Measurements from ENCODE around the gene DICER1. TPM values are rescaled to one million over a fixed set of nuclear protein-coding genes. Genes with fewer than 3 reads are reported as not detected.

The DICER1 gene
- polyA plus RNA-seq, 3 donors: 26.5 to 38.4 (median 34.7) TPM

GRCh38 chr14:95078867-95079266, 78.5 kb downstream of the DICER1 start:
- H3K36me3 ChIP-seq (replicated peaks in 1 of 2; ENCODE audit: control insufficient read depth in 1 of 2, insufficient read depth in 2 of 2, low read length in 2 of 2): no peaks in the 10 kb centered on the region
- H3K9me3 ChIP-seq (replicated peaks in 1 of 2; ENCODE audit: control insufficient read depth in 1 of 2, insufficient read depth in 1 of 2, low read length in 2 of 2): peaks cover 0 to 3% of the 10 kb centered on the region in 2 donors
- H3K4me1 Mint-ChIP-seq: no peaks in the 10 kb centered on the region
- intact Hi-C loops (cut with micrococcal nuclease): no loop called here
- H3K4me1 ChIP-seq (ENCODE audit: control insufficient read depth in 1 of 2, insufficient read depth in 2 of 2, low read length in 2 of 2): no peaks in the 10 kb centered on the region
- no peak for DNase-seq
- peaks cover 4 to 9% (median 8%) of the 10 kb centered on the region in 3 donors for H3K27me3 Mint-ChIP-seq (ENCODE audit: low read depth in 3 of 3)
- no peaks in the 10 kb centered on the region for H3K79me2 ChIP-seq (ENCODE audit: insufficient read depth, low read length)
- peaks cover 2% of the 10 kb centered on the region for H4K20me1 ChIP-seq (ENCODE audit: insufficient read depth, low read length)
- peaks cover 6 to 28% (median 15%) of the 10 kb centered on the region in 7 donors for H3K9me3 Mint-ChIP-seq
- H3K4me3 ChIP-seq (replicated peaks in 1 of 3; ENCODE audit: low read depth in 2 of 3, low read length in 3 of 3): no peak overlapping the region
- no peak overlapping the region for H3K27ac ChIP-seq (ENCODE audit: low read depth in 1 of 2, low read length in 2 of 2)
- H3K4me3 Mint-ChIP-seq: no peak overlapping the region
- H3K4me2 ChIP-seq (replicated peaks; ENCODE audit: extremely low read depth, low read length, poor library complexity, severe bottlenecking): no peak overlapping the region
- whole genome bisulfite sequencing (ENCODE audit: insufficient coverage): 71% methylated on average over 3 of the region's 3 CpGs
- no peak for TF ChIP-seq CTCF (IDR thresholded peaks at IDR 0.05)
- H3K9ac ChIP-seq (ENCODE audit: insufficient read depth, low read length, poor library complexity, severe bottlenecking): no peak overlapping the region
- no peaks in the 10 kb centered on the region for H3K36me3 Mint-ChIP-seq
- no peaks in the 10 kb centered on the region for H3K27me3 ChIP-seq (ENCODE audit: control insufficient read depth in 2 of 2, insufficient read depth in 2 of 2, low read length in 2 of 2)
- no peak overlapping the region for H3K27ac Mint-ChIP-seq
- H2AFZ ChIP-seq (ENCODE audit: insufficient read depth, low read depth, low read length, poor library complexity, severe bottlenecking): no peak overlapping the region

- no peak overlapping the region for H3K4me2 ChIP-seq (replicated peaks; ENCODE audit: extremely low read depth, low read length, poor library complexity, severe bottlenecking)
- H2AFZ ChIP-seq (ENCODE audit: insufficient read depth, low read depth, low read length, poor library complexity, severe bottlenecking): no peak overlapping the region
- no peaks in the 10 kb centered on the region for H3K36me3 ChIP-seq (replicated peaks in 1 of 2; ENCODE audit: control insufficient read depth in 1 of 2, insufficient read depth in 2 of 2, low read length in 2 of 2)
- no peak overlapping the region for H3K27ac Mint-ChIP-seq
- H3K79me2 ChIP-seq (ENCODE audit: insufficient read depth, low read length): no peaks in the 10 kb centered on the region
- no peaks in the 10 kb centered on the region for H3K4me1 Mint-ChIP-seq
- WGBS (ENCODE audit: insufficient coverage): 93% methylated on average over 6 of the region's 7 CpGs
- TF ChIP-seq CTCF (IDR thresholded peaks at IDR 0.05): no peak
- no peak for DNase-seq
- no peak overlapping the region for H3K4me3 ChIP-seq (replicated peaks in 1 of 3; ENCODE audit: low read depth in 2 of 3, low read length in 3 of 3)
- intact Hi-C loops (cut with micrococcal nuclease): no loop called here
- H3K9me3 Mint-ChIP-seq: peaks cover 6 to 26% (median 16%) of the 10 kb centered on the region in 7 donors
- no peaks in the 10 kb centered on the region for H4K20me1 ChIP-seq (ENCODE audit: insufficient read depth, low read length)
- H3K27ac ChIP-seq (ENCODE audit: low read depth in 1 of 2, low read length in 2 of 2): no peak overlapping the region
- H3K9ac ChIP-seq (ENCODE audit: insufficient read depth, low read length, poor library complexity, severe bottlenecking): no peak overlapping the region
- no peaks in the 10 kb centered on the region for H3K36me3 Mint-ChIP-seq
- H3K27me3 ChIP-seq (ENCODE audit: control insufficient read depth in 2 of 2, insufficient read depth in 2 of 2, low read length in 2 of 2): no peaks in the 10 kb centered on the region
- H3K27me3 Mint-ChIP-seq (ENCODE audit: low read depth in 3 of 3): peaks cover 6 to 11% (median 10%) of the 10 kb centered on the region in 3 donors
- H3K4me3 Mint-ChIP-seq: no peak overlapping the region
- H3K9me3 ChIP-seq (replicated peaks in 1 of 2; ENCODE audit: control insufficient read depth in 1 of 2, insufficient read depth in 1 of 2, low read length in 2 of 2): peaks cover 0 to 3% of the 10 kb centered on the region in 2 donors
- H3K4me1 ChIP-seq (ENCODE audit: control insufficient read depth in 1 of 2, insufficient read depth in 2 of 2, low read length in 2 of 2): no peaks in the 10 kb centered on the region
These were observed 80.0 kb downstream of the DICER1 start for GRCh38 chr14:95077345-95077744.

All from CD14-positive monocyte (primary cell).